Mesendoderm (in vitro differentiated cells): ENCODE measurements around the gene CEP104.
"Not testable (repeated sequence)": the region's sequence is repeated elsewhere in the genome, so short reads cannot be mapped to it uniquely, and the experiment has no call there.

Experiments
- DNase-seq: peaks from one replicate; pipeline ENCODE4 v3.0.0; 2013
- H2AK5ac ChIP-seq: 2 replicates; pipeline ENCODE4 v1.6.1; 2013; ENCODE audit warnings: low read length, inconsistent platforms
- H2BK120ac ChIP-seq: 2 replicates; pipeline ENCODE4 v1.6.1; 2013; ENCODE audit warnings: low read depth, mild to moderate bottlenecking, low read length, moderate library complexity, mixed read lengths
- H2BK15ac ChIP-seq: replicated peaks from 2 replicates; pipeline ENCODE4 v1.6.1; 2013; ENCODE audit warnings: low read depth, mild to moderate bottlenecking, moderate library complexity
- H2BK5ac ChIP-seq: 2 replicates; pipeline ENCODE4 v1.6.1; 2013; ENCODE audit warnings: low read length, inconsistent platforms
- H3K18ac ChIP-seq: 2 replicates; pipeline ENCODE4 v1.6.1; 2013; ENCODE audit warnings: mild to moderate bottlenecking, low read length, mixed read lengths
- H3K23ac ChIP-seq: one replicate; pipeline ENCODE4 v1.6.1; 2013; ENCODE audit warnings: low read length
- H3K27ac ChIP-seq: 2 replicates; pipeline ENCODE4 v1.5.1; 2013; ENCODE audit warnings: low read depth, mild to moderate bottlenecking, inconsistent platforms, low read length, moderate library complexity
- H3K27me3 ChIP-seq: 2 replicates; pipeline ENCODE4 v1.6.1; 2013; ENCODE audit warnings: low read length, control low read depth, mild to moderate bottlenecking, inconsistent platforms; ENCODE audit not compliant: insufficient read depth, poor library complexity
- H3K36me3 ChIP-seq: 2 replicates; pipeline ENCODE4 v1.6.1; 2013; ENCODE audit warnings: low read length, inconsistent platforms; ENCODE audit not compliant: control insufficient read depth, insufficient read depth
- H3K4ac ChIP-seq: one replicate; pipeline ENCODE4 v1.6.1; 2013; ENCODE audit warnings: low read depth, mild to moderate bottlenecking, low read length, moderate library complexity
- H3K4me1 ChIP-seq: 2 replicates; pipeline ENCODE4 v1.6.1; 2013; ENCODE audit warnings: low read depth, low read length, inconsistent platforms; ENCODE audit not compliant: control insufficient read depth
- H3K4me2 ChIP-seq: 2 replicates; pipeline ENCODE4 v1.6.1; 2013; ENCODE audit warnings: low read length
- H3K4me3 ChIP-seq: 2 replicates; pipeline ENCODE4 v1.5.1; 2013; ENCODE audit warnings: mild to moderate bottlenecking, low read length
- H3K56ac ChIP-seq: one replicate; pipeline ENCODE4 v1.6.1; 2013; ENCODE audit warnings: low read length
- H3K79me1 ChIP-seq: 2 replicates; pipeline ENCODE4 v1.6.1; 2013; ENCODE audit warnings: low read length, inconsistent platforms
- H3K79me2 ChIP-seq: 2 replicates; pipeline ENCODE4 v1.6.1; 2013; ENCODE audit warnings: mild to moderate bottlenecking, low read length; ENCODE audit not compliant: control insufficient read depth, insufficient read depth
- H3K9ac ChIP-seq: 2 replicates; pipeline ENCODE4 v1.6.1; 2013; ENCODE audit warnings: low read length, inconsistent platforms
- H4K5ac ChIP-seq: one replicate; pipeline ENCODE4 v1.6.1; 2013; ENCODE audit warnings: low read length
- H4K8ac ChIP-seq: one replicate; pipeline ENCODE4 v1.6.1; 2013; ENCODE audit warnings: low read depth, mild to moderate bottlenecking, control low read depth, low read length, moderate library complexity
- WGBS: extraction: QIAGEN DNeasy Blood & Tissue Kit; methylation state at CpG from one replicate; pipeline ENCODE4 v1.1.7; 2013; ENCODE audit warnings: low lambda C conversion rate, missing lambda C conversion rate; ENCODE audit not compliant: insufficient coverage; ENCODE audit errors: extremely low coverage; 5-methylcytosine and 5-hydroxymethylcytosine counted together

The CEP104 gene

GRCh38 chr1:3800795-3801194, 56.2 kb downstream of the CEP104 start:
- not testable (repeated sequence) for DNase-seq, H4K5ac ChIP-seq, H3K9ac ChIP-seq, H2BK15ac ChIP-seq, H3K56ac ChIP-seq, H3K4me1 ChIP-seq, H3K27me3 ChIP-seq, H3K18ac ChIP-seq, H3K36me3 ChIP-seq, H3K23ac ChIP-seq, H3K4ac ChIP-seq, H4K8ac ChIP-seq, H2AK5ac ChIP-seq, H2BK5ac ChIP-seq, H3K4me2 ChIP-seq, H2BK120ac ChIP-seq, H3K79me2 ChIP-seq, H3K4me3 ChIP-seq, H3K27ac ChIP-seq, H3K79me1 ChIP-seq
- WGBS = no CpG with 5 or more reads among the region's 3 CpGs

DNA sequence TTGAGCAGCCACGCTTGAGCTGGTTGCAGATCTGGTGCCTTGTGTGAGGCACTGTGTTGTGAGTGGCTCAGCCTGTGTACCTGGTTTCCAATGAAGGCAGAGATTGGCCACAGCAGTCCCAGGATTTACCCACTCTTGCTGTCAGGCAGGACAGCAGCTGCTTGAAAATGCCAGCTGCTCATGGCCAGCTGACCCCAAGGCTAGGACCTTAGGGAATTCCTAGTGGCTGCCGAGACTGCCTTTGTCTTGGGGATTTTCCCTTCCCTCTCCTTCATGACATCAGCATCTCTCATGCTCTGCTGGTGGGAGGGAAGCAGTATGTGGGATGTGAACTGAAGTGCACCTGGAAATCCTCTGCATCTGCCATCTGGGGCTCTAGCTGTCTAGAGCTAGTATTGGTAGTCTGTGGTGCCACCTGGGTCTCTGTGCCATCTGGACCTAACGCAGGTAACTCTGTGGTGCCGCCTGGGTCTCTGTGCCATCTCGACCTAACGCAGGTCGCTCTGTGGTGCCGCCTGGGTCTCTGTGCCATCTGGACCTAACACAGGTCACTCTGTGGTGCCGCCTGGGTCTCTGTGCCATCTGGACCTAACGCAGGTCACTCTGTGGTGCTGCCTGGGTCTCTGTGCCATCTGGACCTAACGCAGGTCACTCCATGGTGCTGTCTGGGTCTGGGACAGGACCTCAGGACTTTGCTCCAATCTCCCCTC, 56.9 kb downstream of the CEP104 start:
- WGBS = no CpG with 5 or more reads among the region's 11 CpGs
- Histone ChIP-seq H3K79me1 (peaks cover 5% of the 10 kb centered on the region), H2BK5ac (no peak overlapping the region), H2BK15ac (no peak overlapping the region), H3K36me3 (no peaks in the 10 kb centered on the region), H4K5ac (no peak overlapping the region), H3K27me3 (no peaks in the 10 kb centered on the region), H3K56ac (no peak overlapping the region), H3K4me1 (no peaks in the 10 kb centered on the region), H2BK120ac (no peak overlapping the region), H3K79me2 (peaks cover 9% of the 10 kb centered on the region), H4K8ac (no peak overlapping the region), H3K9ac (no peak overlapping the region), H3K23ac (no peak overlapping the region), H3K4ac (no peak overlapping the region), H3K4me3 (no peak overlapping the region), H2AK5ac (no peak overlapping the region), H3K4me2 (no peak overlapping the region), H3K27ac (no peak overlapping the region), H3K18ac (no peak overlapping the region)
- no peak for DNase-seq

DNA sequence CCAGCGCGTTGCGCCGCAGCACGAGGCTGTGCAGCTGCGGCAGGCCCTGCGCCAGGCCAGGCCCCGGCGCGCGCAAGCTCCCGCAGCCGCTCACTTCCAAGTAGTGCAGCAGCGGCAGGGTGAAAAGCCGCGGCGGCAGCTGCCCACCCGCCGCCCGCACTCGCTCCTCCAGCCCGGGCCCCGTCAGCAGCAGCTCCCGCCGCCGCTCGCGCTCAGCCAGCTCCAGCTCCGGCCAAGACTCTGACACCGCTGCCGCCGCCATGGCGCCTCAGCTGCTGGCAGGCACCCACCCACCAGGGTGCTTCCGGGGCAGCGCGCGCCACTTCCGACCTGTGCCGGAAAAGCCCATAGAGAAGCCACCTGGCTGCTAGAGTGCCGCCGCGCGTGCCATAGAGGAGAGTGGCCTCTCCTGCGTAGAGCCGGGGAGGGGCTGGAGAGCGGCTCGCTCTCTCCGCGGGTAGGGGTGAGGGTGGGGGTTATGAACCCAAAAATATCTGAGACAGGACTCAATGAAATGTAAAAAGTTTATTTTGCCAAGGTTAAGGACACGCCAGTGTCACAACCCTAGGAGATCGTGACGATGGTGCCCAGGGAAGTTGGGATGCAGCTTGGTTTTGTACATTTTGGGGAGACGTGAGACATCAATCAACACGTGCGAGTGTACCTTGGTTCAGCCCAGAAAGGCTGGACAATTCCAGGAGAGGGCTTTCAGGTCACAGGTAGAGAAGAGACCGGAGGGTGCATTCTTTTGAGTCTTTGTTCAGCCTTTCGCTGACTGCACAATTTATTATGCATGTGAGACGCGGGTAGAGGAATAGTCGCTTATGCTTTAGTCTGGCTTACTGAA, 60.6 kb downstream of the CEP104 start, which contains the start of gene LRRC47:
LRRC47 (minus strand) TSS at position 284 of the 847 bp plus-strand sequence; CDS start at position 262, 22 bp downstream.
- peaks cover 9% of the 10 kb centered on the region for H3K79me1 ChIP-seq
- no peak within 1 kb of the TSS for H2BK120ac ChIP-seq
- H3K18ac ChIP-seq = peak within 1 kb of the TSS; percentile 81
- no peaks in the 10 kb centered on the region for H3K27me3 ChIP-seq
- no peak within 1 kb of the TSS for H2BK5ac ChIP-seq
- no peak within 1 kb of the TSS for H2AK5ac ChIP-seq
- H3K36me3 ChIP-seq = no peaks in the 10 kb centered on the region
- H3K79me2 ChIP-seq = peaks cover 22% of the 10 kb centered on the region
- H3K4me2 ChIP-seq = peak within 1 kb of the TSS; percentile 97
- peak within 1 kb of the TSS; percentile 30 for H4K8ac ChIP-seq
- no peak within 1 kb of the TSS for H3K27ac ChIP-seq
- no peak within 1 kb of the TSS for H2BK15ac ChIP-seq
- no peak within 1 kb of the TSS for H3K4ac ChIP-seq
- H3K56ac ChIP-seq = peak within 1 kb of the TSS; percentile 95
- H3K4me3 ChIP-seq = peak within 1 kb of the TSS; percentile 89
- H3K9ac ChIP-seq = peak within 1 kb of the TSS; percentile 92
- H3K4me1 ChIP-seq = no peaks in the 10 kb centered on the region
- no peak within 1 kb of the TSS for H3K23ac ChIP-seq
- no peak within 1 kb of the TSS for H4K5ac ChIP-seq
- peak; percentile 93 for DNase-seq
- no CpG with 5 or more reads among the region's 60 CpGs for WGBS

DNA sequence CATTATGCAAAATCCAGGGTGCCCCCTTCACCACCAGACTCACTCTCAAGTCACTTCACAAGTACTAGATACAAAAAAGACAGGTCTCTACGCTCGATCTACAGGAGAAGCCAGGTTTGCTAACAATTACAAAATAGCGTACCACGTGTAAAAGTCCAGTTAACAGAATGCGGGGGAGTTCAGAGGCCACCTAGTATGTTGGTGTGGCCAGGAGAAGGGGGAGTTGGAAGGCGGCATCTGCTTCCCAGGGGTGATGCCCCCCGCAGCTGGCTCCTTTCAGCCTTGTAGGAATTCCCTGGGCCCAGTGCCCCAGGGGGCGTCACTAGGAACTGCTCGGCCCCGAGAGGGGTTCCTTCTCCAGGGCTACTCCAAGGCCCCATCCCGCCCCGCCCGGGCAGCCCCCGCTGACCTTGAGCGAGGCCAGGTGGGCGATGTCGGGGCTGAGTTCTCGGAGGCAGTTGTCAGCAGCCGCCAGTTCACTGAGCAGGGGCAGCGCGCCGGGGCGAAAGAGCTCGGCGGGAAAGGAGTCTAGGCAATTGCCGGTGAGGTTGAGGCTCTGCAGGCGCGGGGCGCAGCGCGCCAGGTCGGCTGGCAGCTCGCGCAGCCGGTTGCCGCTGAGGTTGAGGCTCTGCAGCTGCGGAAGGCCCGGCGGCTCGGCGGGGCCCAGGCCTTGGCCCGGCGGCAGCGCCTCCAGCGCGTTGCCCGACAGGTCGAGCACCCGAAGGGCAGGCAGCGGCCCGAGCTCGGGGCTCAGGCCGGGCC, 61.4 kb downstream of the CEP104 start:
- WGBS = no CpG with 5 or more reads among the region's 53 CpGs
- H3K23ac ChIP-seq = no peak overlapping the region
- H3K56ac ChIP-seq = peak overlapping the region; percentile 95
- H3K18ac ChIP-seq = peak overlapping the region; percentile 81
- peaks cover 28% of the 10 kb centered on the region for H3K79me2 ChIP-seq
- no peaks in the 10 kb centered on the region for H3K4me1 ChIP-seq
- H3K4me3 ChIP-seq = peak overlapping the region; percentile 89
- peak overlapping the region; percentile 97 for H3K4me2 ChIP-seq
- no peak overlapping the region for H4K8ac ChIP-seq
- H2AK5ac ChIP-seq = no peak overlapping the region
- H3K4ac ChIP-seq = no peak overlapping the region
- peaks cover 13% of the 10 kb centered on the region for H3K79me1 ChIP-seq
- H2BK120ac ChIP-seq = no peak overlapping the region
- no peaks in the 10 kb centered on the region for H3K27me3 ChIP-seq
- H4K5ac ChIP-seq = no peak overlapping the region
- no peak overlapping the region for H3K27ac ChIP-seq
- H2BK15ac ChIP-seq = no peak overlapping the region
- H2BK5ac ChIP-seq = no peak overlapping the region
- H3K36me3 ChIP-seq = no peaks in the 10 kb centered on the region
- H3K9ac ChIP-seq = peak overlapping the region; percentile 92
- DNase-seq = no peak

GRCh38 chr1:3790952-3791351, 66.1 kb downstream of the CEP104 start:
- Histone ChIP-seq H3K79me2 (peaks cover 51% of the 10 kb centered on the region), H3K4me2 (no peak overlapping the region), H3K4me1 (no peaks in the 10 kb centered on the region), H3K79me1 (peaks cover 26% of the 10 kb centered on the region), H3K4ac (no peak overlapping the region), H3K56ac (no peak overlapping the region), H3K36me3 (peaks cover 3% of the 10 kb centered on the region), H3K27me3 (no peaks in the 10 kb centered on the region), H2BK5ac (no peak overlapping the region), H2BK120ac (no peak overlapping the region), H2AK5ac (no peak overlapping the region), H3K23ac (no peak overlapping the region), H4K5ac (no peak overlapping the region), H3K18ac (no peak overlapping the region), H2BK15ac (no peak overlapping the region), H3K4me3 (no peak overlapping the region), H3K27ac (no peak overlapping the region), H4K8ac (no peak overlapping the region), H3K9ac (no peak overlapping the region)
- WGBS = no CpG with 5 or more reads among the region's 18 CpGs
- DNase-seq = no peak
